ENCODE measurements around the gene TRPV4.

TRPV4 gene

DNA sequence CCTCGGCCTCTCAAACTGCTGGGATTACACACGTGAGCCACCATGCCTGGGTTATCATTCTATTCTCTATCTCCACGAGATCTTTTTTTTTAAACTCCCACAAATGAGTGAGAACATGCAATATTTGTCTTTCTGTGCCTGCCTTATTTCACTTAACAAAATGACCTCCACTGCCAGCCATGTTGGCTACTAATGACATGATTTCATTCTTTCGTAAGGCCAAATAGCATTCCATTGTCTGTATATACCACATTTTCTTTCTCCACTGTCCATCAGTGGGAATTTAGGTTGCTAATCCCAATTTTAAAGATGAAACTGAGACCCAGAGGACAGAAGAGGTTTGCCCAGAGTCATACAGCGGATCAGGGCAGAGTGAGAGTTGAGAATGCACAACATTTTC lies 10.9 kb upstream of the TRPV4 start:
- DNase-seq (ENCODE audit: extremely low read depth, low read depth): no peak
- no peak overlapping the region for H3K4me3 ChIP-seq (replicated peaks; ENCODE audit: low read depth, low read length)
- TF ChIP-seq CTCF (IDR thresholded peaks at IDR 0.05; ENCODE audit: low read depth, low read length, missing control alignments): no peak

GRCh38 chr12:109842021-109842420 lies 8.8 kb upstream of the TRPV4 start:
- DNase-seq (ENCODE audit: extremely low read depth, low read depth): no peak
- TF ChIP-seq CTCF (IDR thresholded peaks at IDR 0.05; ENCODE audit: low read depth, low read length, missing control alignments): no peak
- H3K4me3 ChIP-seq (replicated peaks; ENCODE audit: low read depth, low read length): no peak overlapping the region

DNA sequence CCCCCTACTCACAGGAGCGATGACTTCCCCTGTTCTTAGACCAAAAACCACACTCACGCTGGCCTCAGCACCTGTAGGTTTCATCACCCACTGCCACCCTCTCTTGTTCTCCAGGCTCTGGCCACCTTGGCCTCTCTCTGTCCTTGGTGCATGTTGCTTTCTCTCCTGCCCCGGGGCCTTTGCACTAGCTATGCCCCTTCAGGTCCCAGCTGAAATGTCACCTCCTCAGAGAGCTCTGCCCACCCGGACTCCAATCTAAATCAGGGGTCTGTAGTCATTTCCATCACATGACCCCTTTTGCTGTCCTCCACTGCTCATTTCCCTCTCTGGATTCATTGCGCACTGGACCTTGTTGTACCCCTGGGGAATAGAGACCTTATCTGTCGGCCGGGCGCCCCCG lies 8.2 kb upstream of the TRPV4 start:
- DNase-seq (ENCODE audit: extremely low read depth, low read depth): no peak
- no peak overlapping the region for H3K4me3 ChIP-seq (replicated peaks; ENCODE audit: low read depth, low read length)
- no peak for TF ChIP-seq CTCF (IDR thresholded peaks at IDR 0.05; ENCODE audit: low read depth, low read length, missing control alignments)

DNA sequence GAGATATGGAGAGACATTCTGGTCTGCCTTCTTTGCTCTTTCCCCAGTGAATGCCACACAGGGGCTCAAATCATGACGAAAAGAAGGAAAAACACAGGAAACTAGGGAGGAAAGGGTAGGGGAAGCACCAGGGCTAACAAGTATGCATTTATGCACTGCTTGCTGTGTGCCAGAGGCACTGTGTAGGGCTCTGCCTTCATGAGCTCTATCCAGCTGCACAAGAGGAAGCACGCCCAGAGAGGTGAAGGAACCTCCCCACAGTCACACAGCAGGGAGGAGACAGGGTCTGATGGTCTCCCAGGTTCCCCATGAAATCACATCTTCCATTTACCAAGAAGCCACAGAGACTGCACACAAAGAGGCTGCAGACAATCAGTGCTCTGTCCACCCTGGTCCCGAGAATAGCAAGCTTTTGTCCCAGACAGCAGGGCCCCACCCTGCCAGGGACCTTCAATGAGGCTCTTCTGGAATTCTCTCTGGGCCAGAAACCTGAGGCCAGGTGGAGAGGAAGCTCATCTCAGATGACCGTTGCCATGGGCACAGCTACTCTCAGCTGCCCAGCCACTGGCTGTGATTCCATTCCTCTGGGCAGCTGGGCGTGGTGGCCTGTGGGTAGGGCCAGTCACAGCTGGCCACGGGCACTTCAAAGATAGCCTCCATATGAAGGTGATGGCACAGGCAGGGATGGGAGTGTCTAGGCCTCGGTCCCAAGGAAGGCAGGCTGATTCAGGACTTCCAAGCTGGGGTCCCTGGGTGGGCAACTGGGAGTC lies 7.3 kb upstream of the TRPV4 start:
- no peak overlapping the region for H3K4me3 ChIP-seq (replicated peaks; ENCODE audit: low read depth, low read length)
- DNase-seq (ENCODE audit: extremely low read depth, low read depth): no peak
- no peak for TF ChIP-seq CTCF (IDR thresholded peaks at IDR 0.05; ENCODE audit: low read depth, low read length, missing control alignments)

DNA sequence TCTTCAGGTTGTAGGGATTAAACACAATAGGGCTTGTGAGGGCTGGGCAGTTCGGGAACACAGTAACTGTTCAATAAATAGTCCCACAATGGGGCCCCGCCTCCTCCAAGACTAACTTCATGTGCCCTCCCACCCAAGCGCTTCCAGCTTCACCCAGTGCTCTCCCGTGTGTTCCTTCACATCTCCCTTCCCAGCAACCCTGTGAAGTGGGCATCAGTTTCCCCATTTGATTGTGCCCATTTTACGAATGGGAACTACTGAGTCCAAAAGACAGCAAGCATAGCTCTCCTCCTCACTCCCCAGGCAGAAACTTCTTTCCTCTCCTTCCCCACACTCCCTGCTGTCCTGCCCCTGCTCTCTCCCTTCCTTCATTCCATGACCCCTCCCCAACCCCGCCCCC lies 6.2 kb upstream of the TRPV4 start:
- no peak for DNase-seq (ENCODE audit: extremely low read depth, low read depth)
- no peak for TF ChIP-seq CTCF (IDR thresholded peaks at IDR 0.05; ENCODE audit: low read depth, low read length, missing control alignments)
- no peak overlapping the region for H3K4me3 ChIP-seq (replicated peaks; ENCODE audit: low read depth, low read length)

GRCh38 chr12:109836916-109837315 lies 3.7 kb upstream of the TRPV4 start:
- no peak for TF ChIP-seq CTCF (IDR thresholded peaks at IDR 0.05; ENCODE audit: low read depth, low read length, missing control alignments)
- DNase-seq (ENCODE audit: extremely low read depth, low read depth): peak; percentile 35
- no peak overlapping the region for H3K4me3 ChIP-seq (replicated peaks; ENCODE audit: low read depth, low read length)

DNA sequence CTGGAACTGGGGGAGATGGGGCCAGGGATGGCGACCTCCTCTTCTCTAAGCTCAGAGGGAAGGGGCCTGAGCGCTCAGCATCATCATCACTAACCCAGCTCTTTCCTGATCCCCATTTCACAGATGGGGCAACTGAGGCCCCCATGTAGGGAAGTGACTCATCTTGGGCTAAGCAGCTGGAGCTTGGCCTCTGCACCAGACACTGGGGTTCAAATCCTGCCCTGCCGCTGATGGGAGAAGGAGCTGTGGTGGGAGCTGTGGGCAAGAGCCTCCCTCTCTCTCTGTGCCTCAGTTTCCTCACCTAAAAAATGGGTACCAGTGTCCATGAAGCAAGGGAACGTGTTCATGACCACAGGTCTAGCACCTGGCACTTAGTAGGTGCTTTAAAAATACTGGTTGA lies 2.6 kb upstream of the TRPV4 start:
- no peak overlapping the region for H3K4me3 ChIP-seq (replicated peaks; ENCODE audit: low read depth, low read length)
- TF ChIP-seq CTCF (IDR thresholded peaks at IDR 0.05; ENCODE audit: low read depth, low read length, missing control alignments): no peak
- DNase-seq (ENCODE audit: extremely low read depth, low read depth): no peak
